Heart right ventricle (tissue), 16 donors: ENCODE measurements around the gene SCRN1. TPM values are rescaled to one million over a fixed set of nuclear protein-coding genes. Genes with fewer than 3 reads are reported as not detected.

Experiments
- ATAC-seq, 8 donors: fragments of 200-7000 bp; cut with Tn5 transposase; one replicate each; pipeline ENCODE4 v1.9.1; 2020; ENCODE audit warnings: mild to moderate bottlenecking in 8 of 8, moderate library complexity in 8 of 8, moderate number of reproducible peaks in 1 of 8
- DNase-seq, 2 donors: peaks; one replicate each; pipeline ENCODE4 v3.0.0-alpha.2; 2020
- H3K27ac ChIP-seq, 10 donors: fragments of 200-600 bp; sonication (generic) in 2 of 10; one replicate each; pipeline versions ENCODE4 v1.5.0 to v1.8.0; 2020 to 2022; ENCODE audit warnings: mild to moderate bottlenecking in 3 of 10
- H3K27me3 ChIP-seq, 7 donors: fragments of 200-600 bp; one replicate each; pipeline ENCODE4 v1.8.0; 2021 to 2022; ENCODE audit warnings: mild to moderate bottlenecking in 2 of 7
- H3K36me3 ChIP-seq, 9 donors: fragments of 200-600 bp; sonication (generic) in 1 of 9; one replicate each; pipeline versions ENCODE4 v1.5.0 to v1.8.0; 2020 to 2022; ENCODE audit warnings: mild to moderate bottlenecking in 2 of 9
- H3K4me1 ChIP-seq, 9 donors: fragments of 200-600 bp; sonication (generic) in 1 of 9; one replicate each; pipeline versions ENCODE4 v1.5.0 to v1.8.0; 2020 to 2022; ENCODE audit warnings: mild to moderate bottlenecking in 4 of 9
- H3K4me3 ChIP-seq, 10 donors: fragments of 200-600 bp; sonication (generic) in 2 of 10; one replicate each; pipeline versions ENCODE4 v1.5.0 to v1.8.0; 2020 to 2022; ENCODE audit warnings: mild to moderate bottlenecking in 7 of 10, moderate library complexity in 2 of 10
- H3K9me3 ChIP-seq, 11 donors: fragments of 200-600 bp in 10 of 11; sonication (generic) in 2 of 11; one replicate each; pipeline versions ENCODE4 v1.5.0 to v1.8.0; 2013 to 2022; ENCODE audit warnings: mild to moderate bottlenecking in 2 of 11, control low read depth in 1 of 11, moderate library complexity in 1 of 11
- CTCF ChIP-seq, 9 donors: fragments of 200-600 bp; sonication (generic) in 2 of 9; IDR thresholded peaks; one replicate each; pipeline versions ENCODE4 v1.5.0 to v1.8.0; 2021 to 2022; ENCODE audit warnings: antibody characterized with exemption in 9 of 9, mild to moderate bottlenecking in 5 of 9, moderate library complexity in 1 of 9
- WGBS, 2 donors: extraction: QIAGEN DNeasy Blood & Tissue Kit; methylation state at CpG; one replicate each; pipeline ENCODE4 v1.1.7; 2013; ENCODE audit warnings: inconsistent platforms in 1 of 2; 5-methylcytosine and 5-hydroxymethylcytosine counted together
- intact Hi-C, 10 donors: fragments of 100-400 bp; cut with DNase I; formaldehyde crosslinking; loops; one replicate each; pipeline versions ENCODE4 v1.11.1 to v1.14.2; 2022
- polyA plus RNA-seq, 2 donors: library from polyadenylated mRNA; stranded (reverse); fragments of 200-250 nt; gene quantifications; one replicate each; pipeline ENCODE4 v1.2.3, GENCODE V29; 2013
- total RNA-seq, 10 donors: library from RNA; stranded (reverse); fragmentation: NEBNext Ultra II Directional in 3 of 10; extraction: Animal tissue kit (Norgen Biotek cat#: 25700) in 3 of 10; gene quantifications; one replicate each; pipeline versions ENCODE4 v1.2.1 to v1.2.4, GENCODE V29; 2021 to 2023
- donor health status: Arrhythmogenic right ventricular cardiomyopathy.
- donor health status: ischemic (EF 13 %, LVEDD 7.1; RV severe dilation, severe dysfunction).
- donor health status: healthy with polysubstance abuse.
- donor health status: DM: no; HTN: yes; CAD: no.
- donor health status: DM: no; HTN: no; CAD: no.
- donor health status: ischemic (EF 25% LVEDD 6.9; RV normal size, moderate dysfunction).
- donor health status: ischemic (EF 25% LVEDD 5.7; RV mildly dilated, moderate dysfunction).
- donor health status: healthy.
- donor health status: DM: yes; HTN: yes; CAD: no.
- donor health status: Ischemic cardiomyopathy.
- donor health status: ischemic (EF 35%, LVEDD 5.7; RV mildly dilated, moderate dysfunction).
- donor health status: nonischemic (EF 11% LVEDD 7.7; RV severe dilation, severe dysfunction).
- donor health status: DM: yes; HTN: yes; CAD: no.
- donor health status: PGD.
- donor health status: ischemic (EF 29% LVEDD 5.4; RV normal size, mild dysfunction).
- donor health status: nonischemic (EF 23%, LVEDD 6.1; RV moderate dilation, normal function).

Gene SCRN1
- total and polyA plus RNA-seq, 12 donors = 3.1 to 36.8 (median 20.5) TPM

GRCh38 chr7:29914180-29914579 lies 75.4 kb downstream of the SCRN1 start:
- H3K27ac ChIP-seq = no peak overlapping the region
- intact Hi-C loops = no loop called here
- no peaks in the 10 kb centered on the region for H3K9me3 ChIP-seq
- no peak overlapping the region for H3K4me3 ChIP-seq
- TF ChIP-seq CTCF (IDR thresholded peaks at IDR 0.05) = no peak
- peaks cover 0 to 9% (median 0%) of the 10 kb centered on the region in 9 donors for H3K36me3 ChIP-seq
- WGBS, 2 donors = 87 to 94% methylated on average over 4 of the region's 4 CpGs
- H3K27me3 ChIP-seq = no peaks in the 10 kb centered on the region
- ATAC-seq (no peak), DNase-seq (no peak)
- peaks cover 0 to 12% (median 7%) of the 10 kb centered on the region in 9 donors for H3K4me1 ChIP-seq

- no peak overlapping the region for H3K27ac ChIP-seq
- H3K27me3 ChIP-seq = no peaks in the 10 kb centered on the region
- H3K4me1 ChIP-seq = no peaks in the 10 kb centered on the region
- WGBS, 2 donors = 89 to 93% methylated on average over 3 of the region's 3 CpGs
- DNase-seq (no peak), ATAC-seq (no peak)
- intact Hi-C loops = no loop called here
- peaks cover 0 to 36% (median 15%) of the 10 kb centered on the region in 11 donors for H3K9me3 ChIP-seq
- peaks cover 0 to 37% (median 8%) of the 10 kb centered on the region in 9 donors for H3K36me3 ChIP-seq
- TF ChIP-seq CTCF (IDR thresholded peaks at IDR 0.05) = no peak
- no peak overlapping the region for H3K4me3 ChIP-seq
These were observed 83.2 kb downstream of the SCRN1 start for GRCh38 chr7:29906200-29907022.

- intact Hi-C loops = loop anchor here in 1 of 10 donors (5.0 kb wide), 1 partner anchor 1102 kb away; no protein-coding TSS in a partner anchor
- DNase-seq (no peak), ATAC-seq (peak in 2 of 8 donors; percentile 30 to 49)
- peaks cover 0 to 19% (median 0%) of the 10 kb centered on the region in 9 donors for H3K36me3 ChIP-seq
- H3K27me3 ChIP-seq = no peaks in the 10 kb centered on the region
- H3K9me3 ChIP-seq = peaks cover 0 to 20% (median 4%) of the 10 kb centered on the region in 11 donors
- 50 to 70% methylated on average over 1 of the region's 1 CpG for WGBS, 2 donors
- no peaks in the 10 kb centered on the region for H3K4me1 ChIP-seq
- no peak for TF ChIP-seq CTCF (IDR thresholded peaks at IDR 0.05)
- H3K4me3 ChIP-seq = no peak overlapping the region
- no peak overlapping the region for H3K27ac ChIP-seq
These were observed 88.9 kb downstream of the SCRN1 start for GRCh38 chr7:29900745-29901144.

GRCh38 chr7:29898301-29898700 lies 91.3 kb downstream of the SCRN1 start:
- no peak overlapping the region for H3K4me3 ChIP-seq
- H3K27ac ChIP-seq = no peak overlapping the region
- no peaks in the 10 kb centered on the region for H3K36me3 ChIP-seq
- peaks cover 0 to 11% (median 0%) of the 10 kb centered on the region in 11 donors for H3K9me3 ChIP-seq
- 56% methylated on average over 5 of the region's 5 CpGs for WGBS, 2 donors
- TF ChIP-seq CTCF (IDR thresholded peaks at IDR 0.05) = no peak
- no peaks in the 10 kb centered on the region for H3K27me3 ChIP-seq
- H3K4me1 ChIP-seq = no peaks in the 10 kb centered on the region
- ATAC-seq = no peak
- DNase-seq = no peak
- intact Hi-C loops = no loop called here
